ENCODE measurements around the gene RASL12.
"Not testable (repeated sequence)": the region's sequence is repeated elsewhere in the genome, so short reads cannot be mapped to it uniquely, and the experiment has no call there.

DNA sequence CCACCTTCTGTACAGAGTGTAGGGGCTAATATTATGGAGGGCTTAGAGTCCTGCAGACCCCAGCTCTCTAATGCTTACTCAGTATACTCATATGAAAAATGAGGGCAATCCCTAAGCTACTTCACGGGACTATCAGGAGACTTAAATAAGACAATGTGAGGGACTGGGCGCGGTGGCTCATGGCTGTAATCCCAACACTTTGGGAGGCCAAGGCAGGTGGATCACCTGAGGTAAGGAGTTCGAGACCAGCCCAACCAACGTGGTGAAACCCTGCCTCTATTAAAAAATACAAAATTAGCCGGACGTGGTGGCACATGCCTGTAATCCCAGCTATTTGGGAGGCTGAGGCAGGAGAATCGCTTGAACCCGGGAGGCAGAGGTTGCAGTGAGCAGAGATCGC lies 32.0 kb upstream of the RASL12 start:
- TF ChIP-seq, protein P1, sequence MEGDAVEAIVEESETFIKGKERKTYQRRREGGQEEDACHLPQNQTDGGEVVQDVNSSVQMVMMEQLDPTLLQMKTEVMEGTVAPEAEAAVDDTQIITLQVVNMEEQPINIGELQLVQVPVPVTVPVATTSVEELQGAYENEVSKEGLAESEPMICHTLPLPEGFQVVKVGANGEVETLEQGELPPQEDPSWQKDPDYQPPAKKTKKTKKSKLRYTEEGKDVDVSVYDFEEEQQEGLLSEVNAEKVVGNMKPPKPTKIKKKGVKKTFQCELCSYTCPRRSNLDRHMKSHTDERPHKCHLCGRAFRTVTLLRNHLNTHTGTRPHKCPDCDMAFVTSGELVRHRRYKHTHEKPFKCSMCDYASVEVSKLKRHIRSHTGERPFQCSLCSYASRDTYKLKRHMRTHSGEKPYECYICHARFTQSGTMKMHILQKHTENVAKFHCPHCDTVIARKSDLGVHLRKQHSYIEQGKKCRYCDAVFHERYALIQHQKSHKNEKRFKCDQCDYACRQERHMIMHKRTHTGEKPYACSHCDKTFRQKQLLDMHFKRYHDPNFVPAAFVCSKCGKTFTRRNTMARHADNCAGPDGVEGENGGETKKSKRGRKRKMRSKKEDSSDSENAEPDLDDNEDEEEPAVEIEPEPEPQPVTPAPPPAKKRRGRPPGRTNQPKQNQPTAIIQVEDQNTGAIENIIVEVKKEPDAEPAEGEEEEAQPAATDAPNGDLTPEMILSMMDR (IDR thresholded peaks at IDR 0.05) = not testable (repeated sequence)
- TF ChIP-seq POLR2A (IDR thresholded peaks at IDR 0.05) = not testable (repeated sequence)

All from prostate gland (tissue), 2 donors.